Epithelial cell of prostate (primary cell): ENCODE results near the gene GEMIN4.
A peak's percentile ranks its signal among the peaks of the same experiment; 100 is the strongest.
"Not testable (repeated sequence)": the region's sequence is repeated elsewhere in the genome, so short reads cannot be mapped to it uniquely, and the experiment has no call there.

Source experiments
- DNase-seq: peaks from one replicate; pipeline ENCODE4 v3.0.0-alpha.2; 2011; ENCODE audit warnings: low read depth, low spot score
- H3K27ac ChIP-seq: fragments of 450-650 bp; 2 replicates; pipeline ENCODE4 v1.5.1; 2017; ENCODE audit warnings: mild to moderate bottlenecking

Gene GEMIN4

DNA sequence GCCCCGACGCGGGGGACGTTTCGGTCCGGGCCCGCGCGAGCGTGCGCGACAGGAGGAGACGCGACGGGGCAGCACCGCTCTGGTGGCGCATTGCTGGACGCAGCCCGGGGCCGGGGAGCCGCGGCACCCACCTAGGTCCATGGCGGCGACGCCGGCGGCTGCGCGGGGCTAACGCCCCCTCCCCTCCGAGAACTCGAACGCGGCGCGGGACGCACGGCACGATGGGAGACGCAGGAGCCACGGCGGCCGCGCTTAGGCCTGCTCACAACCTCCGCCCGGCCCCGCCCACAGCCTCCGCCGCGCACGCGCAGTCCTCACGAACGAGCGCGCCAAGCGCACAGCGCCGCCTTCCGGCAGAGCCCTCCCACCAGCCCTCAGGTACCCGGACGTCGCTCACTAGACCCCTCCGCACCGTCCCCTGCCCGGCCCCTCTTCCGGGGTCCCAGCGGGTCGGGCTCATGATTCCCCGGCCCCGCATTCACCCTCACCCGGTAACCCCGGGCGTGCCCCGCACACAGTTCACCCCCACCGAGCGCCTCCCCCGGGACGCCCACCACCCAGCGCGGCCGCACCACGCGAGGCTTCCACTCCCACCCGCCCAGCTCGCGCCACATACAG lies at the start of gene GEMIN4:
Gene GEMIN4, minus strand, starts transcription at position 263 of the 618 bp plus-strand sequence. Its CDS starts 122 bp downstream, at position 141.
- DNase-seq, result no peak
- H3K27ac ChIP-seq, result peak within 1 kb of the TSS; percentile 9

DNA sequence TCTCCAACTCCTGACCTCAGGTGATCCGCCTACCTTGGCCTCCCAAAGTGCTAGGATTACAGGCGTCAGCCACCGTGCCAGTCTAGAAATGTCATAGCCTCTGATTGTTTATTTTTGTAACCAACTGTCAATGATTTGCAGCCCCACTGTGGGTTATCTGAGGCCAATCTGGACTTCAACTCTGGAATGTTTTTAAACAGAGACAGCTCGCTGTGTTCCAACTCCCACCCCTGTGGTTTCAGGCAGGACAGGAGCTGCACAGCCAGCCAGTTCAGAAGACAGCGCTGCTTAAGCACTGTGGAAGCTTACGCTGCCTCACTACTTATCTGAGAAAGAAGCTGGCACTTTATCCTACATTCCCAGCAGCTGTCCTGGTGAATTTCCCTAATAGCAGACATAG lies 49.6 kb upstream of the GEMIN4 start:
- H3K27ac ChIP-seq, result no peak overlapping the region
- no peak for DNase-seq

GRCh38 chr17:800446-801242 lies 48.6 kb upstream of the GEMIN4 start:
- no peak for DNase-seq
- no peak overlapping the region for H3K27ac ChIP-seq

DNA sequence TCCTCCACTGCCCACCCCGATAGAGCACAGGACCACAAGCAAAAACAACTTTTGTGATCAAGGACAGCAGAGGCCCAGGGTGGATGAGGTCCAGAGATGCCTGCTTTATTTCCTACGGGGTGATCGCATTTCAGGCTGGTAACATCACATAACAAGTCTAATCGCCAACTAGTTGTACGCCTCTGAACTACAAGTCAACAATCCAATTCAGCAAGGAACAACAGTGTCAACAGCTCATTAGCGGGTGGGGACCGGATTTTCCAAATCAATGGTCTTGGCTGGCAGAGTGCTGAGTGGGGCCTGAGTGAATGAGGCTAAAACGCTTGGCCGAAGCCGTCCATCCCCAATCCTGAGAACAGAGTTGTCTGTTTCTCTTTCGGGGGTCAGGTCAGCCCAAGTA lies 47.2 kb upstream of the GEMIN4 start:
- H3K27ac ChIP-seq, result no peak overlapping the region
- DNase-seq, result no peak

- no peak for DNase-seq
These were observed 46.2 kb upstream of the GEMIN4 start for GRCh38 chr17:798246-798645.

DNA sequence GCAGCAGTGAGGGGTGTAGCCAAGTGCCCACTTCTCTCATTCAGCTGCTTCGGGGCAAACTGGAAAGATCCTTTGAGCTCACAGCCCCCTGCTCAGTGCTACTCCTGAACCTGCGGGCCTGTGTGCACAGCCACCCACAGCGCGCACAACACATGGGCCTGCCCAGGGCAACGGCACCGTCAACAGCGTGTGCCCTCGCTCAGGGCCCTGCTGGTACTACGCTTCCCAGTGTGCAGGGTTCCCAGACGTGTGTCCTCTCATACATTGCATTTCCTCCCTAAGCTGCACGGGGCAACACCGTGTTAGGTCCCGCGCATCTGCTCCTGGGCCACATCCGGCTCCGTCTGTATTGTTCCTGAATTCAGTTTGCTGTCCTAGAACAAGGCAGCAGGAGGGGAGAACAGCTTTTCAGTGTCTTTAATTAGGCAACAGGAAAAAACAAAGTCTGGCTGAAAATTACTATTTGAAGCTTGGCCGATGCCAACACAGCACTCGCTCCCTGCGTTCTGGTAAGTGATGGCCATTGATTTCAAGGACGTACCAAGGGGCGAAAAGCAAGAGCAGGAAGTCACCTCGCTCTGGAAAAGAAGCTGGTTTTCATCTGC lies 45.3 kb upstream of the GEMIN4 start:
- DNase-seq, result no peak
- no peak overlapping the region for H3K27ac ChIP-seq

More at GRCh38 chr17:798246-798645, 46.2 kb upstream of the GEMIN4 start:
- no peak overlapping the region for H3K27ac ChIP-seq

DNA sequence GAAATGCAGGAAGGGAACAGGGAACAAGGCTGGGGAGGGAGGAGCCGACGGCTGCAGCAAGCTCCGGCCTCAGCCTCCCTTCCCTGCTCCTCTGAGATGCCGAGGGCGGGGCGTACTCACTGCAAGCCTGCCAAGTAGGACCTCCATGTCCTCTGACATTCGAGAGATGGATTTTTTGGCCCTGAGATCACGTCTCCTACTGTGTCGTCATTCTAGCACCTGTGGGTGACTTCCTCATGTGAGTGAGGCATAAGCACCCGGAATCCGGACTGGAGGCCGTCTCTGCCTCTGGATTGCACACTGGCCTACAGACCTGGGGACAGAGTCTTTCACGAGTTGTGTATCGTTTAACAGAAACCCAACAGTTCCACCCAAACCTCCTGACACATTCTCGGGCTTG lies 44.5 kb upstream of the GEMIN4 start:
- H3K27ac ChIP-seq, result no peak overlapping the region
- DNase-seq, result no peak

GRCh38 chr17:795721-796120 lies 43.7 kb upstream of the GEMIN4 start:
- no peak for DNase-seq
- no peak overlapping the region for H3K27ac ChIP-seq

- DNase-seq, result no peak
- no peak overlapping the region for H3K27ac ChIP-seq
These were observed 43.2 kb upstream of the GEMIN4 start for GRCh38 chr17:795276-795675.

DNA sequence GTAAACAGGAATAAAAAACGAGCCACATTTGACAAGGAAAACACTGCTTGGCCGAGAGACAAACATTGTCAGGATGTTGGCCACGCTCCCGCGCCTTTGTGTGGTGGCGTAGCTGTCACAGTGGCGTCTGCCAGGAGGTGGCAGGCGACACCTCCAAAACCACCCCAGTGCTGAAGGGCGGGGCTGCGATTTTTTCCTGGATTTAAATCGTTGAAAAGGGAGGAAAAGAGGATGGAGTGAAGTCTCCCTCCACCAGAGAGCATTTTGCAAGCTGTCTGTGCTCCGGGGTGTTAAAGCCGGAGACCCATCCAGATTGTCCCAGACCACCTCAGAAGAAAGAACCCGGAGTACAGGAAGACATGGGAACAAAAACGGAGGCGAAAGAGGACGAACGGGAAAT lies 42.8 kb upstream of the GEMIN4 start:
- H3K27ac ChIP-seq, result no peak overlapping the region
- no peak for DNase-seq

DNA sequence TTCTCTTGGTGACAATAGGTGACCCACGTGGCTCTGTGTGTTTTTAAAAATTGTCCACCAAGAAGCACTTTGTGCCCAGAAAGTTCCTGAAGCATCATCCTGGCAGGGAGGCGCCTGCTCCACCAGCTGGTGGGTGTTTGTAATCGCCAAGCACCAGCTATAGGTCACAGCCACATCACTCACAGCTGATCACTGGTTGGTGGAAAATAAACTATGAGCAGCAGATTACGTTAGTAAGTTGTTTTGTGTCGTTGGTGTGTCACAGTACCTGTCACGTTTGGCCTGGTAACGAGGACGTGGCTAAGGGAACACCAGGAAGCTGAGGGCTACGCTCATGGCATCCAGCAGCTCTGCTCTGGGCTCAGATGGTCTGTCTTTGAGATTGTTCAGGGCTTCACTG lies 40.2 kb upstream of the GEMIN4 start:
- no peak for DNase-seq
- peak overlapping the region; percentile 37 for H3K27ac ChIP-seq

GRCh38 chr17:791829-792228 lies 39.8 kb upstream of the GEMIN4 start:
- peak overlapping the region; percentile 37 for H3K27ac ChIP-seq
- DNase-seq, result no peak

- peak overlapping the region; percentile 37 for H3K27ac ChIP-seq
- not testable (repeated sequence) for DNase-seq
These were observed 38.8 kb upstream of the GEMIN4 start for GRCh38 chr17:790874-791247.

- peak; percentile 88 for DNase-seq
These were observed 38.1 kb upstream of the GEMIN4 start for GRCh38 chr17:789931-790873.

DNA sequence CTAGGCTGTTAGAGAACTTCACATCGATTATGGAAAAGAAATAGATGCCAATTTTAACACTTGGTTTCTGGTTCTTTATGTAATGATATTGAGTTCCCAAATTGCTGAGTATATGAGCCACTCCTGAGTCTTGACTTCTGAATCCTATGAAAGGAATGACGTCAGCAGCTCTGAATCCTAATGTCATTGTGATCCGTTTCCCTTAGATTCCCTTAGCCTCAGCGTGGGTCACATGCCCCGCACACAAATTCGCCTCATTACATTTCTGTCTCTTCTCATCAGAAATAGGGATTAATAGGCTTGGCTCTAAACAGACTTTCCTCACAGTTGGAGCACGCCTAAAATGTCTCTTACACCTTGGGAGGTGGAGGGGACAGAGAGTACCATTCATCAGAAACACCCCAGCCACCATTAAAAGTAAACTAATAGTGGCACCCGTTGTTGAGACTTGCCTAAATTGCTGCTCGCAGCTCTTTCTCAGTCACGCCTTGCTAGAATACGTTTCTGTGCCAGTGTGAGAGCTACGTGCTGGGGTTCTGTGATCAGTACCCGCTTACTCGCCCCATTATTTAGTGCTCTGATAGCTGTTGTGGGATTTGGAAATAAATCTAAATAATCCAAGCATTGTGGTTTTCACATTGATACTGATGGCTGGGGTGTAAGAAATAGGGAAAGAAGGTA lies 37.2 kb upstream of the GEMIN4 start:
- H3K27ac ChIP-seq, result peak overlapping the region; percentile 90
- DNase-seq, result peak; percentile 39

More at GRCh38 chr17:789931-790873, 38.1 kb upstream of the GEMIN4 start:
- H3K27ac ChIP-seq, result peak overlapping the region; percentile 90

DNA sequence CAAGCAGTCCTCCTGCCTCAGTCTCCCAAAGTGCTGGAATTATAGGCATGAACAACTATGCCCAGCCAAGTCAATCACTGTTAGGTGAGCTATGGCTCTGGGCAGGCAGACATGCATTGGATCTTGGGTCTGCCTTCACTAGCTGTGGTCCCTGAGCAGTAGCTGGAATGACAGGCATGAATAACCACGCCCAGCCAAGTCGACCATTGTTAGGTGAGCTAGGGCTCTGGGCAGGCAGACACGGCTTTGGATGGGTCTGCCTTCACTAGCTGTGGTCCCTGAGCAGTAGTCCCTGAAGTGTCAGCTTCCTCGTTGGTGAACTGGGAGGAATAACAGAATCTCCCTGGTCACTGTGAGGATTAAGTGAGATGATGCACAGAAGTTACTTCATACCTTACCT lies 36.5 kb upstream of the GEMIN4 start:
- H3K27ac ChIP-seq, result peak overlapping the region; percentile 90
- no peak for DNase-seq

DNA sequence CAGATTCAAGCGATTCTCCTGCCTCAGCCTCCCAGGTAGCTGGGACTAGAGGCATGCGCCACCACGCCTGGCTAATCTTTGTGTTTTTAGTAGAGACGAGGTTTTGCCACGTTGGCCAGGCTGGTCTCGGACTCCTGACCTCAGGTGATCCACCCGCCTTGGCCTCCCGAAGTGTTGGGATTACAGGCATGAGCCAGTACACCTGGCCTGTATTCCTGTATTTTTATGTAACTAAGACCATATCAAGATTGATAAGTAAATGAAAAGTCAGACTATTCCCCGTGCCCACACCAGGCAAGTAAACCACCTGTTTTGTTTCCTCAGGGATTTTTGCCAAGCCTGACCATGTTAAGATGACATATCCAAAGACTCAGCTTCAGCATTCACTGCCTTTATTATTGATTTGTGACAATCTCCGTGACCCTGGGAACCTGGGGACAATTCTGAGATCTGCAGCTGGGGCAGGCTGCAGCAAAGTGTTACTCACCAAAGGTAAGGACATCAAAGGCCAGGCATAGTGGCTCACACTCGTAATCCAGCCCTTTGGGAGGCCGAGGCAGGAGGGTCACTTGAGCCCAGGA lies 35.7 kb upstream of the GEMIN4 start:
- H3K27ac ChIP-seq, result no peak overlapping the region
- no peak for DNase-seq

GRCh38 chr17:785901-786300 lies 33.8 kb upstream of the GEMIN4 start:
- H3K27ac ChIP-seq, result not testable (repeated sequence)

DNA sequence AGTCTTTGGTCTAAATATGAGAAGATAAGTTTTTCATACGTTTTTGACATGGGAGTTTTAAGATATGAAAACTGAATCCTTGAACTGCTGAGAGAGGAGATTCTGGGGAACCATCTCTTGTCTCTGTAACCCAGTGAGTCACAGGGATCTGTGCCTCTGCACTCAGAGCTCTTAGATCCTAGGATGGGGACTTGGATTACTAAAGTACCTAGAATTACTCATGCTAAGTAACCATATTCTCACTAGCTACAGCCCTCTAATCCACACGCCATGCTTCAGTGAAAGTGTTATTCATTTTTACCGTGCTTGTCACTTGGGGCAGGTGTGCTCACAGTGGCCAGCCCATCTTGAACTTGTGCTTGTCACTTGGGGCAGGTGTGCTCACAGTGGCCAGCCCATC lies 32.1 kb upstream of the GEMIN4 start:
- no peak overlapping the region for H3K27ac ChIP-seq
- no peak for DNase-seq

More at GRCh38 chr17:785901-786300, 33.8 kb upstream of the GEMIN4 start:
- DNase-seq, result not testable (repeated sequence)
